Immature natural killer cell (primary cell): ENCODE results near the gene RUVBL1. TPM values are rescaled to one million over a fixed set of nuclear protein-coding genes. Genes with fewer than 3 reads are reported as not detected.

Experiments used
- DNase-seq, 3 donors: peaks; one replicate each; pipeline ENCODE4 v3.0.0; 2022; ENCODE audit warnings: mixed read lengths in 1 of 3
- H3K27ac Mint-ChIP-seq, 6 donors: one replicate each; pipeline ENCODE4 v1.8.0; 2020; ENCODE audit warnings: mixed read lengths in 6 of 6, mild to moderate bottlenecking in 5 of 6, inconsistent platforms in 4 of 6, moderate library complexity in 3 of 6
- H3K27me3 Mint-ChIP-seq, 3 donors: one replicate each; pipeline ENCODE4 v1.8.0; 2020 to 2021; ENCODE audit warnings: low read depth in 3 of 3, mild to moderate bottlenecking in 3 of 3, mixed read lengths in 3 of 3, moderate library complexity in 3 of 3, inconsistent platforms in 1 of 3
- H3K36me3 Mint-ChIP-seq, 3 donors: one replicate each; pipeline ENCODE4 v1.8.0; 2020; ENCODE audit warnings: mixed read lengths in 3 of 3, inconsistent platforms in 2 of 3, mild to moderate bottlenecking in 2 of 3
- H3K4me1 Mint-ChIP-seq, 2 donors: one replicate each; pipeline ENCODE4 v1.8.0; 2020; ENCODE audit warnings: inconsistent platforms in 2 of 2, mild to moderate bottlenecking in 2 of 2, mixed read lengths in 2 of 2, moderate library complexity in 1 of 2
- H3K4me3 Mint-ChIP-seq, 5 donors: one replicate each; pipeline ENCODE4 v1.8.0; 2020; ENCODE audit warnings: mild to moderate bottlenecking in 5 of 5, mixed read lengths in 5 of 5, inconsistent platforms in 3 of 5, moderate library complexity in 3 of 5
- H3K9me3 Mint-ChIP-seq, 6 donors: one replicate each; pipeline ENCODE4 v1.8.0; 2020; ENCODE audit warnings: mild to moderate bottlenecking in 6 of 6, mixed read lengths in 6 of 6, inconsistent platforms in 4 of 6, moderate library complexity in 3 of 6
- polyA plus RNA-seq, 3 donors: library from polyadenylated mRNA; unstranded; fragments of 300-500 nt; fragmentation: Illumina TruSeq; gene quantifications; one replicate each; pipeline ENCODE4 v1.2.3, GENCODE V29; 2021

RUVBL1 gene
- polyA plus RNA-seq, 3 donors from 2014 or later = 34.8 to 45.3 (median 44.3) TPM

GRCh38 chr3:128083980-128084674, 39.5 kb downstream of the RUVBL1 start:
- Mint-ChIP-seq H3K9me3 (no peaks in the 10 kb centered on the region), H3K27ac (no peak overlapping the region), H3K4me1 (no peaks in the 10 kb centered on the region), H3K36me3 (peaks cover 23 to 49% (median 28%) of the 10 kb centered on the region in 3 donors), H3K4me3 (no peak overlapping the region), H3K27me3 (peaks cover 0 to 3% (median 2%) of the 10 kb centered on the region in 3 donors)
- no peak for DNase-seq

DNA sequence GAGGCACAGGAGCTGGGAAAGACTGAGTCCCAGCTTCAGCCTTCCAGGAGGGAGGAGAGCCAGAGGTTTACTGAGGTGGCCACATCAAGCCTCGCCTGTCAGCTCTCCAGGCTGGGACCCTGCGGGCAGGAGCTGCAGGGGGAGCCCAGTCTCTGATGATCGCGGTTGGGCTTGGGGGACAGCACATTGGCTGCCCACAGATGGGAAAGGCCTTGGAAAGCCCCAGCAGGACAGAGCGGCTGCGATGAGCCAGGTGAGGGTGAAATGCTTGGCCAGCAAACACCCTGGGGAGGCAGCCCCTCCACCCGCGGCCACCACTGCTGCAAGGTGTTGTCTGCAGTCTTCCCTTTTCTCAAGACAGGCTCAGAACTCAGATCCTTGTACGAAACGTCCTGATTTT, 40.2 kb downstream of the RUVBL1 start:
- H3K4me3 Mint-ChIP-seq = no peak overlapping the region

GRCh38 chr3:128082546-128082945, 41.1 kb downstream of the RUVBL1 start:
- Mint-ChIP-seq H3K9me3 (no peaks in the 10 kb centered on the region), H3K27me3 (peaks cover 2 to 7% (median 4%) of the 10 kb centered on the region in 3 donors), H3K27ac (no peak overlapping the region), H3K4me1 (peaks cover 0 to 2% of the 10 kb centered on the region in 2 donors), H3K36me3 (peaks cover 28 to 58% (median 33%) of the 10 kb centered on the region in 3 donors), H3K4me3 (no peak overlapping the region)
- no peak for DNase-seq

More for the DNA sequence above, 40.2 kb downstream of the RUVBL1 start:
- no peaks in the 10 kb centered on the region for H3K9me3 Mint-ChIP-seq
- H3K27me3 Mint-ChIP-seq = peaks cover 0 to 5% (median 4%) of the 10 kb centered on the region in 3 donors
- H3K36me3 Mint-ChIP-seq = peaks cover 27 to 56% (median 28%) of the 10 kb centered on the region in 3 donors
- no peaks in the 10 kb centered on the region for H3K4me1 Mint-ChIP-seq
- no peak for DNase-seq
- H3K27ac Mint-ChIP-seq = no peak overlapping the region

GRCh38 chr3:128081846-128082245, 41.8 kb downstream of the RUVBL1 start:
- Mint-ChIP-seq H3K9me3 (no peaks in the 10 kb centered on the region), H3K27ac (no peak overlapping the region), H3K36me3 (peaks cover 25 to 51% (median 30%) of the 10 kb centered on the region in 3 donors), H3K4me3 (no peak overlapping the region), H3K27me3 (peaks cover 3 to 11% (median 4%) of the 10 kb centered on the region in 3 donors), H3K4me1 (peaks cover 0 to 5% of the 10 kb centered on the region in 2 donors)
- DNase-seq = no peak

GRCh38 chr3:128081226-128081625, 42.4 kb downstream of the RUVBL1 start:
- Mint-ChIP-seq H3K27me3 (peaks cover 4 to 11% (median 6%) of the 10 kb centered on the region in 3 donors), H3K4me1 (peaks cover 0 to 8% of the 10 kb centered on the region in 2 donors), H3K27ac (no peak overlapping the region), H3K36me3 (peaks cover 25 to 48% (median 30%) of the 10 kb centered on the region in 3 donors), H3K4me3 (no peak overlapping the region), H3K9me3 (no peaks in the 10 kb centered on the region)
- no peak for DNase-seq

GRCh38 chr3:128080323-128081080, 43.1 kb downstream of the RUVBL1 start:
- no peak for DNase-seq
- Mint-ChIP-seq H3K27ac (no peak overlapping the region), H3K4me1 (peaks cover 2 to 12% of the 10 kb centered on the region in 2 donors), H3K36me3 (peaks cover 24 to 48% (median 30%) of the 10 kb centered on the region in 3 donors), H3K4me3 (no peak overlapping the region), H3K27me3 (peaks cover 4 to 16% (median 13%) of the 10 kb centered on the region in 3 donors), H3K9me3 (no peaks in the 10 kb centered on the region)

DNA sequence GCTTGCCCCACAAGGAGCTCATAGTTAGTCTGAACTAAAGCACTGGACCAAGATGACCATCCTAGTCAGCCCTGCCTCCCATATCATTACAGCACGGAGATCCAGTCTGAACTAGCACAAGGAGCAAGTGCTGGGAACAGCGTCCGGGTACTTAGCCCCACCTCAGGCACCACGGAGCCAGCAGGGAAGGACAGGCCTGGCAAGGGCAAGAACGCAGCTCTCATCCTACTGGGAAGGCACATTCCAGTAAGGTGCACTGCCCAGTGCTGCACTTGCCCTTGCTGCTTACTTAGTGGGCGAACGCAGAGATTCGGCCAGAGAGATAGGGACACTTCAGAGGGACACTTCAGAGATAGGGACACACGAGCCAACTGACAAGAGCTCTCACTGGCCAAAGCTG, 43.8 kb downstream of the RUVBL1 start:
- no peak for DNase-seq
- Mint-ChIP-seq H3K36me3 (peaks cover 22 to 48% (median 26%) of the 10 kb centered on the region in 3 donors), H3K9me3 (no peaks in the 10 kb centered on the region), H3K27me3 (peaks cover 4 to 16% (median 15%) of the 10 kb centered on the region in 3 donors), H3K27ac (no peak overlapping the region), H3K4me1 (peaks cover 9 to 18% of the 10 kb centered on the region in 2 donors), H3K4me3 (no peak overlapping the region)

DNA sequence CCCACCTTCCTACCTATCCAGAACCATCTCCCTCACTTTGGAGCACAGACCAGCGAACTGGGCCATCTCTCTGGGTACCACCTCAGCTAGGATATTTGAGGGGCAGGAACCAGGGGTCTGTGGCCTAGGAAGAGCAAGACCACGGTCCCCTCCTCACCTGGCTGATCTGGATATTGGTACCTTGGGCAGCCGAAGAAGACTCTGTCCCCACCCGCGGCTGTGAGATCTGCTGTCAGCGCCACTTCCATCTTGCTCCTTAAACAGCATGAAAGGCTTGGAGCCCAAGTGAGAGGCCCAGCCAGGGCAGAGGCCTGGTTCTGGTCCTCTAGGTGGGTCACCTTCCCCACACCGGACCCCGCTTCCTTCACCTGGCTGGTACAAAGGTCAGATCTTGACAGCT, 44.7 kb downstream of the RUVBL1 start:
- no peak for DNase-seq
- H3K27ac Mint-ChIP-seq = no peak overlapping the region
- peaks cover 10 to 19% of the 10 kb centered on the region in 2 donors for H3K4me1 Mint-ChIP-seq
- no peak overlapping the region for H3K4me3 Mint-ChIP-seq
- peaks cover 4 to 16% (median 15%) of the 10 kb centered on the region in 3 donors for H3K27me3 Mint-ChIP-seq
- H3K9me3 Mint-ChIP-seq = no peaks in the 10 kb centered on the region
- peaks cover 18 to 44% (median 22%) of the 10 kb centered on the region in 3 donors for H3K36me3 Mint-ChIP-seq

DNA sequence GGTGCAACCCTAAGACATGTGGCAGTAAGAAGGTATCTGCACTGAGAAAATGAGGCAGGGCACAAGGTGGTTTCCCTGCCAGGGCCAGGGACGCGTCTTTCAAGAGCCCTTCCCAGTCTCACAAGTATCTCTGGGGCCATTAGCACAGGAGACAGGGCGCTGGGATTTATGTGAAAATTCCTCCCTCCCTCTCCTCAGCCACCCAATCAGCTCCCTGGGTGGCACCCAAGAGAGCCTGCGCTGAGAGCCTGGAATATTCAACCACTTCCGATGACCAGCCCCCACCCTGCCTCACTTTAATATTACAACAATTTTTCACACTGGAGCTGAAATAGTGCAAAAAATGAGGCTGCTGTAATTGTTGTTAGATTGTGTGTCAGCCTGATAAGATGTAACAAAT, 45.3 kb downstream of the RUVBL1 start:
- Mint-ChIP-seq H3K4me1 (peaks cover 10 to 19% of the 10 kb centered on the region in 2 donors), H3K9me3 (no peaks in the 10 kb centered on the region), H3K36me3 (peaks cover 18 to 44% (median 22%) of the 10 kb centered on the region in 3 donors), H3K27me3 (peaks cover 4 to 16% (median 15%) of the 10 kb centered on the region in 3 donors), H3K4me3 (peak overlapping the region in 1 of 5 donors; percentile 18), H3K27ac (no peak overlapping the region)
- no peak for DNase-seq

DNA sequence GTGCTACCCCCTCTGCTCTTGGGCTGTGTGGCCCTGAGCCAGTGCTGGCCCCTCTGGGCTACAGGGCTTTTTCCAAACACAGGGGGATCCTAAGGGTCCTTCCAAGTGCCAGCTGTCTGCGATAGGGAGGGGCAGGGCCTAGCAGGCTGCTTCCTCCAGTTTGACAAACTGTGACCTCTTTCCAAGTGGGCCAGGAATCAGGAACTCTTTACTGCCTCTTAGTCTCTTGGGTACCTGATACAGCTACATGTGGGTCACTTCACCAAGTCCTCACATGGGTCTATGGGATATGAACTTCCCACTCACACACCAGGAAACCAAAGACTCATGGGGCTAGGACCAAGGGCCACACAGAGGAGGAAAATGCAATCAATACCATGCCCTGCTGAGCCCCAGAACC, 45.9 kb downstream of the RUVBL1 start:
- H3K27ac Mint-ChIP-seq = peak overlapping the region in 1 of 6 donors; percentile 40

DNA sequence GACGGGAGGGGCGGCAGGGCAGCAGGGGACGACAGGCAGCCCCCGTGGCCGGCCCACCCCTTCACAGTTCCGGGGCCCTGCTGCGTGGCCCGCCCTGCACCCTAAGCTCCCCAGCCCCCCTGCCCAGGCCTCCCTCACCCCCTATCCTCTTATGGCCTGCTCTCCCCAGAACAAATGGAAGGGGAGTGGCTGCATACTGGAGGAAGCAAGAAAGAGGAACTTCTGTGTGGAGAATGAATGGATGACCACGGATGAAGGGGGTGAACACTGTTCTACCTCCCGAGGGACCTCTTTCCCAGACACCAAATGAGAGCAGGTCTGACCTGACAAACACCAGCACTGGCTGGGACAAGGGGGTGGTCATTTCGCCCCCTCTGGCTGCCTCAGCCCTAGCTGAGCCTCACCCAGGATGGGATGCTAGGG, 46.4 kb downstream of the RUVBL1 start:
- peak overlapping the region in 4 of 5 donors; percentile 14 to 68 (median 56) for H3K4me3 Mint-ChIP-seq

More for the DNA sequence above, 45.9 kb downstream of the RUVBL1 start:
- no peak for DNase-seq
- H3K36me3 Mint-ChIP-seq = peaks cover 16 to 41% (median 18%) of the 10 kb centered on the region in 3 donors
- no peaks in the 10 kb centered on the region for H3K9me3 Mint-ChIP-seq
- peak overlapping the region; percentile 9 to 68 (median 49) for H3K4me3 Mint-ChIP-seq
- peaks cover 10 to 19% of the 10 kb centered on the region in 2 donors for H3K4me1 Mint-ChIP-seq
- peaks cover 4 to 16% (median 15%) of the 10 kb centered on the region in 3 donors for H3K27me3 Mint-ChIP-seq

GRCh38 chr3:128076483-128077201, 47.0 kb downstream of the RUVBL1 start:
- H3K27ac Mint-ChIP-seq = no peak overlapping the region
- peak; percentile 34 to 42 (median 39) for DNase-seq
- no peaks in the 10 kb centered on the region for H3K9me3 Mint-ChIP-seq
- H3K36me3 Mint-ChIP-seq = peaks cover 8 to 33% (median 18%) of the 10 kb centered on the region in 3 donors
- H3K27me3 Mint-ChIP-seq = peaks cover 4 to 16% (median 15%) of the 10 kb centered on the region in 3 donors
- peaks cover 10 to 19% of the 10 kb centered on the region in 2 donors for H3K4me1 Mint-ChIP-seq
- peak overlapping the region; percentile 71 to 79 (median 78) for H3K4me3 Mint-ChIP-seq

More for the DNA sequence above, 46.4 kb downstream of the RUVBL1 start:
- H3K4me1 Mint-ChIP-seq = peaks cover 10 to 19% of the 10 kb centered on the region in 2 donors
- H3K27ac Mint-ChIP-seq = no peak overlapping the region
- H3K36me3 Mint-ChIP-seq = peaks cover 12 to 37% (median 18%) of the 10 kb centered on the region in 3 donors
- peaks cover 4 to 16% (median 15%) of the 10 kb centered on the region in 3 donors for H3K27me3 Mint-ChIP-seq
- no peaks in the 10 kb centered on the region for H3K9me3 Mint-ChIP-seq
- no peak for DNase-seq
